GM19467 (cell line): ENCODE measurements around the gene C16orf90.
"Not testable (repeated sequence)": the region's sequence is repeated elsewhere in the genome, so short reads cannot be mapped to it uniquely, and the experiment has no call there.

Experiments
- ATAC-seq: cut with Tn5 transposase; IDR thresholded peaks from one replicate; pipeline ENCODE4 v1.9.1; 2021; ENCODE audit warnings: mild to moderate bottlenecking, moderate library complexity; ENCODE audit not compliant: unreplicated experiment

C16orf90 gene

GRCh38 chr16:3485097-3485745 is 10.1 kb downstream of the C16orf90 start:
- no peak for ATAC-seq

GRCh38 chr16:3484318-3485096 is 10.8 kb downstream of the C16orf90 start:
- ATAC-seq: no peak

GRCh38 chr16:3482659-3483241 is 12.5 kb downstream of the C16orf90 start:
- no peak for ATAC-seq

- no peak for ATAC-seq
These were observed 13.3 kb downstream of the C16orf90 start for GRCh38 chr16:3481696-3482658.

GRCh38 chr16:3480901-3481695 is 14.2 kb downstream of the C16orf90 start:
- ATAC-seq: no peak

GRCh38 chr16:3479654-3480216 is 15.6 kb downstream of the C16orf90 start:
- ATAC-seq: no peak

GRCh38 chr16:3478242-3478925 is 16.9 kb downstream of the C16orf90 start:
- no peak for ATAC-seq

- ATAC-seq: no peak
These were observed 18.9 kb downstream of the C16orf90 start for GRCh38 chr16:3476409-3476808.

GRCh38 chr16:3475604-3476375 is 19.5 kb downstream of the C16orf90 start:
- no peak for ATAC-seq

GRCh38 chr16:3474870-3475269 is 20.4 kb downstream of the C16orf90 start:
- ATAC-seq: not testable (repeated sequence)

- ATAC-seq: no peak
These were observed 21.0 kb downstream of the C16orf90 start for GRCh38 chr16:3474136-3474779.

- not testable (repeated sequence) for ATAC-seq
These were observed 21.7 kb downstream of the C16orf90 start for GRCh38 chr16:3473596-3473943.

GRCh38 chr16:3472878-3473595 is 22.3 kb downstream of the C16orf90 start:
- no peak for ATAC-seq

- no peak for ATAC-seq
These were observed 23.6 kb downstream of the C16orf90 start for GRCh38 chr16:3471518-3472176.

- ATAC-seq: no peak
These were observed 24.6 kb downstream of the C16orf90 start for GRCh38 chr16:3470723-3471122.

GRCh38 chr16:3469736-3470135 is 25.6 kb downstream of the C16orf90 start:
- no peak for ATAC-seq

GRCh38 chr16:3468501-3468900 is 26.8 kb downstream of the C16orf90 start:
- ATAC-seq: no peak
